ENCODE data around the gene ST6GALNAC1. TPM values are rescaled to one million over a fixed set of nuclear protein-coding genes. Genes with fewer than 3 reads are reported as not detected.

The ST6GALNAC1 gene
- total RNA-seq, 1 donor from 2014 or later: 3.4 TPM

GRCh38 chr17:76646712-76647111 lies 3.2 kb upstream of the ST6GALNAC1 start:
- Histone ChIP-seq H3K27me3 (no peaks in the 10 kb centered on the region), H3K4me1 (no peaks in the 10 kb centered on the region), H3K4me3 (no peak overlapping the region), H3K36me3 (no peaks in the 10 kb centered on the region), H3K9me3 (peaks cover 0 to 17% of the 10 kb centered on the region in 2 donors), H3K27ac (no peak overlapping the region)
- TF ChIP-seq CTCF (IDR thresholded peaks at IDR 0.05): no peak
- intact Hi-C loops (cut with DNase I): no loop called here
- no peak for DNase-seq (ENCODE audit: low spot score in 2 of 2)

GRCh38 chr17:76645481-76645880 lies 1.9 kb upstream of the ST6GALNAC1 start:
- Histone ChIP-seq H3K4me1 (no peaks in the 10 kb centered on the region), H3K27me3 (no peaks in the 10 kb centered on the region), H3K9me3 (peaks cover 0 to 17% of the 10 kb centered on the region in 2 donors), H3K36me3 (no peaks in the 10 kb centered on the region), H3K27ac (no peak overlapping the region), H3K4me3 (no peak overlapping the region)
- DNase-seq (ENCODE audit: low spot score in 2 of 2): no peak
- TF ChIP-seq CTCF (IDR thresholded peaks at IDR 0.05): no peak
- intact Hi-C loops (cut with DNase I): no loop called here

- Histone ChIP-seq H3K36me3 (no peaks in the 10 kb centered on the region), H3K4me3 (no peak overlapping the region), H3K9me3 (peaks cover 0 to 17% of the 10 kb centered on the region in 2 donors), H3K27ac (no peak overlapping the region), H3K4me1 (no peaks in the 10 kb centered on the region), H3K27me3 (no peaks in the 10 kb centered on the region)
- no peak for TF ChIP-seq CTCF (IDR thresholded peaks at IDR 0.05)
- no peak for DNase-seq (ENCODE audit: low spot score in 2 of 2)
- intact Hi-C loops (cut with DNase I): no loop called here
These were observed 1.4 kb upstream of the ST6GALNAC1 start for GRCh38 chr17:76644995-76645394.

- H3K4me3 ChIP-seq: no peak overlapping the region
- intact Hi-C loops (cut with DNase I): no loop called here
- H3K9me3 ChIP-seq: peaks cover 0 to 17% of the 10 kb centered on the region in 2 donors
- H3K36me3 ChIP-seq: no peaks in the 10 kb centered on the region
- no peaks in the 10 kb centered on the region for H3K27me3 ChIP-seq
- H3K4me1 ChIP-seq: no peaks in the 10 kb centered on the region
- TF ChIP-seq CTCF (IDR thresholded peaks at IDR 0.05): no peak
- DNase-seq (ENCODE audit: low spot score in 2 of 2): no peak
- H3K27ac ChIP-seq: no peak overlapping the region
These were observed 563 bp downstream of the ST6GALNAC1 start for GRCh38 chr17:76642994-76643393.

GRCh38 chr17:76642032-76642561 lies 1.5 kb downstream of the ST6GALNAC1 start:
- Histone ChIP-seq H3K27ac (no peak overlapping the region), H3K4me1 (no peaks in the 10 kb centered on the region), H3K27me3 (no peaks in the 10 kb centered on the region), H3K36me3 (no peaks in the 10 kb centered on the region), H3K4me3 (no peak overlapping the region), H3K9me3 (peaks cover 0 to 13% of the 10 kb centered on the region in 2 donors)
- no peak for TF ChIP-seq CTCF (IDR thresholded peaks at IDR 0.05)
- no peak for DNase-seq (ENCODE audit: low spot score in 2 of 2)
- intact Hi-C loops (cut with DNase I): no loop called here

GRCh38 chr17:76641501-76641900 lies 2.1 kb downstream of the ST6GALNAC1 start:
- no peak for DNase-seq (ENCODE audit: low spot score in 2 of 2)
- peaks cover 0 to 7% of the 10 kb centered on the region in 2 donors for H3K9me3 ChIP-seq
- no peak overlapping the region for H3K4me3 ChIP-seq
- H3K36me3 ChIP-seq: no peaks in the 10 kb centered on the region
- no peaks in the 10 kb centered on the region for H3K27me3 ChIP-seq
- no peaks in the 10 kb centered on the region for H3K4me1 ChIP-seq
- no peak overlapping the region for H3K27ac ChIP-seq
- intact Hi-C loops (cut with DNase I): no loop called here
- TF ChIP-seq CTCF (IDR thresholded peaks at IDR 0.05): no peak
